Mesenteric fat pad (tissue), 1 donor: ENCODE data around the gene ZFP36L2. TPM values are rescaled to one million over a fixed set of nuclear protein-coding genes. Genes with fewer than 3 reads are reported as not detected.

ENCODE experiments used
- DNase-seq: peaks from one replicate; pipeline ENCODE4 v3.0.0-alpha.2; 2020; ENCODE audit warnings: low spot score
- total RNA-seq: library from RNA; stranded (reverse); fragmentation: NEBNext Ultra II Directional; extraction: Animal tissue kit (Norgen Biotek cat#: 25700); gene quantifications from one replicate; pipeline ENCODE4 v1.2.1, GENCODE V29; 2021
- donor health status: DM: yes; HTN: yes; CAD: no.

The ZFP36L2 gene
- total RNA-seq, 1 donor from 2014 or later = 237 TPM

- DNase-seq = no peak
These were observed 23.6 kb upstream of the ZFP36L2 start for GRCh38 chr2:43250015-43250414.

- DNase-seq = no peak
These were observed 22.2 kb upstream of the ZFP36L2 start for GRCh38 chr2:43248621-43249020.

DNA sequence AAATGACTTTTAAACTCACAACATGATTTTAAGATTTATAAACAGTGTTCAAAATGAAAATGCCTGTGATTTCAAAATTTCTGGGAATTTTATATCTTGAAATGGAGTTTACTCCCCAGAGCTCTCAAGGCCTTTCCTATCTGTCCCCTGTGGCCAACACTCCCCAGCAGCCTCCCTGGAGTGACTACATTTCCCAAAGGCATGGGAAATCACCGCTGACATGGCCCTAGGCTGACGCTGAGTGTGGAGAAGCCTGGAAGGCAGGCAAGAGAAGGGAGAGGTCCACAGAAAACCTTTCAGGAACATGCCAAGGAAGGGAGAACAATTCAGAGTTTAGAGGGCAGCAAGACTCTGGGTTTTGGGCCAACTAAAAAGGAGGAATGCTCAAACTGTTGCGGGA is 20.2 kb upstream of the ZFP36L2 start:
- DNase-seq = no peak

GRCh38 chr2:43241558-43241957 is 15.2 kb upstream of the ZFP36L2 start:
- DNase-seq = no peak

DNA sequence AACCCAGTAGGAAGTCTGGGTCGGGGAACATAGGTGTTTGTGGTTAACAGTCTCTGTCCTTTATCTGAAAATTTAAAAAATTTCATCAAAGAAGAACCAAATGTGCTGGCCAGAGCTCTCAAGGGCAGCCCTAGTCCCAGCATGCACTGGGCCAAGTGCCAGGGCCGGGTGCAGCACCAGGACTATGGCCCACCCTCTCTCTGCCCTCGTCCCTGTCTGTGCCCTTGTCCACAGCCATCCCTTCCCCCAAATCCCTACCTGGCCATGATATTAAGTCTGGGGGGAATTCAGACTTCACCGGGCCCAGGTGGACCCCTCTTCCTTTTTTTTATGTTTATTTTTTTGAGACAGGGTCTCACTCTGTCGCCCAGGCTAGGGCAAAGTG is 14.4 kb upstream of the ZFP36L2 start:
- no peak for DNase-seq

- DNase-seq = no peak
These were observed 13.8 kb upstream of the ZFP36L2 start for GRCh38 chr2:43239981-43240765.

- no peak for DNase-seq
These were observed 12.4 kb upstream of the ZFP36L2 start for GRCh38 chr2:43238813-43239212.

GRCh38 chr2:43238176-43238575 is 11.8 kb upstream of the ZFP36L2 start:
- DNase-seq = no peak

DNA sequence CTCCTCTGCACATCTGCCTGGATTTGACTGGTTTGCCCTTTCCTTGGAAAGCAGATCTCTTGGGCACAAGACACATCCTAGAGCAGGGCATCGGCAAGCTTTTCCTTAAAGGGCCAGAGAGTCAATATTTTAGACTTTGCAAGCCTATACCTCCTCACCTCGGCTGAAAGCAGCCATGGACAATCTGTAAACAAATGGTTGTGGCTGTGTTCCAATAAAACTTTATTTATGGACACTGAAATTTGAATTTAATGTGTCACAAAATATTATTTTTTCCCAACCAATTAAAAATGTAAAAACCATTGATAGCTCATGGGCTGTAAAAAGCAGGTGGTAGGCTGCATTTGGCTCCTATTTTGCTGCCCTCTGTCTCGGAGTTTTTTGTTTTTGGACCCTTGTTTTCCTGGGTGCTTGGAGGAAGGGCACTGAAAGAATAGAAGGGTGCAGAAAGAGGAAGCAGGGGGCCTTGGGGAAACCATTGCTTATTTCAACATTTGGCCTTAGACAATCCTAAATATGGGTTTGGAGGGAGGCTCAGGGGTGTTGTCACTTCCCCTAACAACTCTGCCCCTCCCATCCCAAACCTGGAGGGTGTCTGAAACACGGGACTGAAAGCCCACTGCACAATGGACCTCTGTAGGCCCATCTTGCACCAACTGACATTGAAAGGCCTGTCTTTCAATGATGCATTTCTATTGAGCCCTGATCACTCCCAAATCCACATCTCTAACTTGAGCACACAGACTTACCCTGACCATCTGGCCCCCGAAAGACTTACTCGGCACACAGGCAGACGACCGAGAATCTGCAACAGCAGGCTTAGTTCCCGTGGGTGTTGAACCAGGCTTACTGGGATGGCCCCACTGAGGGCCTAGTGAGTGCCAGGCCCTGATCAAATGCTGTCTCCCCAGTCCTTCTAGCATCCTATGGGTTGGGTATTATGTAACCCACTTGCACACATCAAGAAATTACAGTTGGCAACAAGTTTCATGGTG is 7.1 kb upstream of the ZFP36L2 start:
- DNase-seq = no peak

DNA sequence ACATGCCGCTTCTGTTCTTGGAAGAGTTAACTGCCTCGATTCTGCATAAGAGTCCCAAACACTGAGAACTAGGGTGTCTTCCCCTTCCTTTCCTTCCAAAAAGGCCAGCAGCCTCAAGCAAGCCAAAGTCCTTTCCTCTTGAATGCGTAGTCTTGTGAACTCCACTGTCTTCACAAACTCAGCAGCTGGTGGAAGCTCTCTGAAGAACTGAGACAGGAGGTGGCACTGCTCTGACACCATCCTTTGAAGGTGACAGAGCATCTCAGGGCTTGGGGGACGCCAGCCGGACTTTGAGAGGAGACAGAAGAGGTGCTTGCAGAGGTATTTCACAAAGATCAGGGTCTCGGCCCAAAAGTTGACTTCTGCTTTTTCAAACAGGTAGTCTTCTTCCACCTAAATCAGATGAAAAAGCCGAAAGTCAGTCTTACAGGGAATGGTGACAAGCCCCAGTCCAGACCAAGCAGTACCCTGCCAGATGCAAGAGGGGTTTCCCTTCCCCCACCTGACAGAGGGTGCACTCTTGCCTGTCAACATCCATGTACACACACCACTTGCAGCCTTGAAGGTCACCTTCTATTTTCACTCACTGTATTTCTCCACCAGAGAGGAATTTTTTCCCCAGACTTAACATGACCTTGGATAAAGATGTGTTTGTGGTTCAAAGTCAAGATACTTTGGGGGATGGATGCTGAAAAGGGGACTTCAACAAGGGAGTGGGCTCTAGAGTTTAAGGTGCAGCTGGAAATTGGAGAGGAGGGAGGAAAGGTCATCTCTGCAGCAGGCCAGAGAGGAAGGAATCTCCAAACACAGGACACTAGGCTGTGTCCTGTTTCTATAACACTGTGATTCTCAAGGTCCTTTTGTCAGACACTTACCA is 4.8 kb upstream of the ZFP36L2 start:
- no peak for DNase-seq

- no peak for DNase-seq
These were observed 4.0 kb upstream of the ZFP36L2 start for GRCh38 chr2:43230351-43230885.

DNA sequence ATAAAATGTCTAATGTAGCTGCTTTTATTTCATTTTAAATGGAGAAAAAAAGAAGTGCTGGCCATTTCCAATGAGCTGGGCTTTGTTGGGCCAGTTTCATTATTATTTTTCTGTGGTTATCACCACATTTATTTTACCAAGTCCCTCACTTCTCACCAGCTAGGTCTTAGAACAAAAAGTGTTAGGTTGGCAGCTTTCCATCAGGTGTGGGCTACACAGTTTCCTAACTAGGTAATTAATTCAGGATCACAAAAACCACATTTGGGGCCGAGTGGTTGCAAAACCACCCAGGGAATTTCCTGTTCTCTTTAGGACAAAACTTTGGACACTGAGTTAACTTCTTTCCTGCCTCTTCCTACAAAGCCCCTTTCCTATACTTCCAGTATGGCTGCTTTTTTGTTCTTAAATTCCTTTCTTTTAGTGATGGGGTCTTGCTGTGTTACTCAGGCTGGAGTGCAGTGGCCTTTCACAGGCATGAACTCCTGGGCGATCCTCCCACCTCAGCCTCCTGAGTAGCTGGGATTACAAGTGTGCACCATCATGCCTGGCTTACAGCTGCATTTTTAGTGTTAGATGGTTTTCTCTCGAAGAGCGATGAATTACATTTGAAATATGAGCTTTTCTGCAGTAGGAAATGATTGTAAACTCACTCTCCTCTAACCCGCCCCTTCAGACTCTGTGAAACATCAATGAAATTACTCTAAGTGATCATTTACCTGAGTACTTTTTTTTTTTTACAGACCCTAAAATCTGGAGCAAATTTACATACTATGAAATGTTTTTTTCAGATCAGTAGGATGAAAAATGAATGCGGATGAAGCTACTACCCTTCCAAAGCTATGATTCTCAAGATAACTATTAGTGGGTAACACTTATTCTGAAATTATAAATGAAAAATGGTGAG is 2.6 kb upstream of the ZFP36L2 start:
- DNase-seq = no peak

GRCh38 chr2:43228321-43228751 is 1.9 kb upstream of the ZFP36L2 start:
- DNase-seq = no peak

- DNase-seq = no peak
These were observed 1.4 kb upstream of the ZFP36L2 start for GRCh38 chr2:43227830-43228281.

GRCh38 chr2:43226955-43227829 is 786 bp upstream of the ZFP36L2 start:
- DNase-seq = peak; percentile 98

DNA sequence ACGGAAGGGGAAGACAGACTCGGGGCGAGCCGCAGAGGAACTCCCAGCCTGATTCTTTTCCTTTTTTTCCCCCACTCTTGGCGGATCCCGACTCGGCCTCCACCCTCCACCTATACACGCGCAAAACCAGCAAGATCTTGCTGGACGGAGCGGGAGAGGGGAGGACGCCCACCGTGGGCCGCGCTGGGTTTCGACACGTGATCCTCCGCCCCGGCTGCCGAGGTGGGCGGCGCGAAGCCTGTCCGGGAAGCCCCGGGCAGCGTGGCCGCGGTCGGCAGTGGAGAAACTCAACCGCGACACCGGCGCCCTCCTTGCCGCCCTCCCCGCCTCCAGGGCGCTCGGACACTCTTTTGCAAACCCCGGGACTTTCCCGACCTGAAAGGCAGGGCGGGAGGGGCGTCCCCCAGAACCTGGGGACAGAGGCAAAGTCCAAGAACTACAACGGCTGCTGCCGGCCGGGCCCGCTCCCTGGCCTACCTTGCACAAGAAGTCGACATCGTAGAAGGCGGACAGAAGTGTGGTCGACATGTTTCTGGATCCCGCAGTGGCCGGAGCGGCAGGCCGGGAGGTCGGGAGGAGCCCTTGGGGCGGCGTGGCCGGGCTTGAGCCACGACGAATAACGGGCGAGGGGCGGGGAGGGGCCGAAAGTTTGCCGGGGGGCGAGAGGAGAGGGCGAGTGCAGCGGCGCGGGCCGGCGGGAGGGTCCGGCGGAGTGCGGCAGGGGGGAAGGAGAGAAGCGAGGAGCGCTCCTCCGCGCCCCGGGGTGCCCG is 433 bp downstream of the ZFP36L2 start:
- DNase-seq = peak; percentile 94

DNA sequence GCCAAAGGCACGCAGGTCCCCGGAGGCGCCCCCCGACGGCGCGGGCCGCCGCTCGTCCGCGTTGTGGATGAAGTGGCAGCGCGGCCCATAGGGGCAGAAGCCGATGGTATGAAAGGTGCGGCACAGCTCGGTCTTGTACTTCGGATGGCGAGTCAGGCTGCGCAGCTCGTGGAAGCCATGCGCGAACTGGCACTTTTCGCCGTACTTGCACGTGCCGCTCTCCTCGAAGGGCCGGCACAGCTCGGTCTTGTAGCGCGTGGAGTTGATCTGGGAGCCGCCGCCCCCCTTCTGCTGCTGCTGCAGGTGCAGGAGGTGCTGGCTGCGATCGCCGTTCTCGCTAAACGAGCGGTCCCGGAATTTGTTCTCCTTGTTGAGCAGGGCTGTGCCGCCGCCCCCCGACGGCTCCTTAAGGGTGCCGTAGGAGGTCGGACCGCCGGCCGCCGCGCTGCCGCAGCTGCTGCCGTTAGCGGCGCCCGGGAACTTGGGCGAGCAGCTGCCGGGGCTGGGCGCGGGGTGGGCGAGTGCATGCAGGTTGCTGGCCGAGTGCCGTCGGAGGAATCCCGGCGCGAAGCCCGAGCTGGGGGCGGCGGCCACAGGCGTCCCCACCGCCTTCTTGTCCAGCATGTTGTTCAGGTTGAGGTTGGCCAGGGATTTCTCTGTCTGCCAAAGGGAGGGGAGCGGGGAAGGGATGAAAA is 1.2 kb downstream of the ZFP36L2 start:
- DNase-seq = no peak
